ENCODE measurements around the gene GNL3.

GNL3 gene

DNA sequence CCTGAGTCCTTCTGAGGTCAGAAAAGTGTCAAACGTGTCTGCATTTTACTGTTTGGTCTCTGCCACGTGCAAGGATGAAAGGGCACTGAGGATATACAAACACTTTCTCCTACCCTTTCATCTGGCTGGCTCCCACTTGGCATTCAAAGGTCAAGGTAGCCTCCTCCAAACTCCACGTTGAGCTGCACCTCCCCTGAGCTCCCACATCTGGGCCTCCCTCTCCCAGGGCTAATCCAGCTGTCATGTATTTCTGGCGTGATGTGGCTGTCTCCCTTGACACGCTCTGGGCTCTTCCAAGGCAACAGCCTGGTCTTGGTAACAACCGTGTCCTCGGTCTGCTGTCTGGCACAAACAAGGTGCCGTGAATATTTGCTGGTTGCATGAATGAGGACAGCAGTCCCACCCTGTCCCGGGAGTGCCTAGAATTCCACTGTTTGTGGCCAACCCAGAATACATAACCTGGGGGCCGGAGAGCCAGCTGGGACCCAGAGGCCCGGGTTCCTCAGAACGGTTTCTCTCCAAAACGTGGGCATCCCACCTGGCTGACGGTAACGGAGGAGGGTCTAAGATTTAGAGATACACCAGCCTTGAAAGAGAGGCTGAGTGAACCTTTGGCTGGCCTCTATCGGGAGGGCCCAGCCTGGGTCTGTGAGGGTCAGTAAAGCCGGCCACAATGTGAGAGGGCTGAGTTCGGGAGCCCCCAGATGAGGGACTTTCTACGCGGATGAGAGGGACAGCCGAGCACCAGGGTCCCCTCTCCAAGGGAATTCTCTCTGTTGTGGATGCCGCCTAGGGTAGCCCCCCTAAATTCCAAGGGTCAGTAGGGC, 19.0 kb downstream of the GNL3 start:
- TF ChIP-seq FOXP2 (optimal IDR thresholded peaks at IDR 0.05; ENCODE audit: borderline replicate concordance, extremely low read depth, extremely low read length, insufficient read depth) (no peak), TAF1 (IDR thresholded peaks at IDR 0.05; ENCODE audit: borderline replicate concordance, insufficient read depth, low read length) (no peak), SIN3A (IDR thresholded peaks at IDR 0.05; ENCODE audit: borderline replicate concordance, insufficient read depth, low read length) (no peak), POLR2AphosphoS5 (IDR thresholded peaks at IDR 0.05; ENCODE audit: low read depth, low read length) (no peak)
- TF ChIP-seq, protein P1, sequence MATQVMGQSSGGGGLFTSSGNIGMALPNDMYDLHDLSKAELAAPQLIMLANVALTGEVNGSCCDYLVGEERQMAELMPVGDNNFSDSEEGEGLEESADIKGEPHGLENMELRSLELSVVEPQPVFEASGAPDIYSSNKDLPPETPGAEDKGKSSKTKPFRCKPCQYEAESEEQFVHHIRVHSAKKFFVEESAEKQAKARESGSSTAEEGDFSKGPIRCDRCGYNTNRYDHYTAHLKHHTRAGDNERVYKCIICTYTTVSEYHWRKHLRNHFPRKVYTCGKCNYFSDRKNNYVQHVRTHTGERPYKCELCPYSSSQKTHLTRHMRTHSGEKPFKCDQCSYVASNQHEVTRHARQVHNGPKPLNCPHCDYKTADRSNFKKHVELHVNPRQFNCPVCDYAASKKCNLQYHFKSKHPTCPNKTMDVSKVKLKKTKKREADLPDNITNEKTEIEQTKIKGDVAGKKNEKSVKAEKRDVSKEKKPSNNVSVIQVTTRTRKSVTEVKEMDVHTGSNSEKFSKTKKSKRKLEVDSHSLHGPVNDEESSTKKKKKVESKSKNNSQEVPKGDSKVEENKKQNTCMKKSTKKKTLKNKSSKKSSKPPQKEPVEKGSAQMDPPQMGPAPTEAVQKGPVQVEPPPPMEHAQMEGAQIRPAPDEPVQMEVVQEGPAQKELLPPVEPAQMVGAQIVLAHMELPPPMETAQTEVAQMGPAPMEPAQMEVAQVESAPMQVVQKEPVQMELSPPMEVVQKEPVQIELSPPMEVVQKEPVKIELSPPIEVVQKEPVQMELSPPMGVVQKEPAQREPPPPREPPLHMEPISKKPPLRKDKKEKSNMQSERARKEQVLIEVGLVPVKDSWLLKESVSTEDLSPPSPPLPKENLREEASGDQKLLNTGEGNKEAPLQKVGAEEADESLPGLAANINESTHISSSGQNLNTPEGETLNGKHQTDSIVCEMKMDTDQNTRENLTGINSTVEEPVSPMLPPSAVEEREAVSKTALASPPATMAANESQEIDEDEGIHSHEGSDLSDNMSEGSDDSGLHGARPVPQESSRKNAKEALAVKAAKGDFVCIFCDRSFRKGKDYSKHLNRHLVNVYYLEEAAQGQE (IDR thresholded peaks at IDR 0.05; ENCODE audit: insufficient read depth in 1 of 2, low read depth in 2 of 2, low read length in 2 of 2), result no peak

DNA sequence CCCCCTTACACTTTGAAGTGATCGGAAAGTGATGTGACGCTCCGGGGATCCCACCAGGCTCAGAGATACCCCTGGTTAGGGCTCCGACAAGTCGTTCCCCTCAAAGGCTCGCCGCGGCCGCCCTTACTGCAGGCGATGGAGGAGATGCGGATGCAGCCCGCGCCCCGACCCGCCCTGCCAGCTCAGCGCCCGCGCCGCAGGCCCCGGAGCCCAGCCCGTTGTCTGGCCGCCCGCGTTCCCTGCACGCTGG, 19.5 kb downstream of the GNL3 start:
- no peak for TF ChIP-seq TAF1 (IDR thresholded peaks at IDR 0.05; ENCODE audit: borderline replicate concordance, insufficient read depth, low read length)
- no peak for TF ChIP-seq SIN3A (IDR thresholded peaks at IDR 0.05; ENCODE audit: borderline replicate concordance, insufficient read depth, low read length)
- TF ChIP-seq, protein P1 (IDR thresholded peaks at IDR 0.05; ENCODE audit: insufficient read depth in 1 of 2, low read depth in 2 of 2, low read length in 2 of 2), result no peak
- TF ChIP-seq FOXP2 (optimal IDR thresholded peaks at IDR 0.05; ENCODE audit: borderline replicate concordance, extremely low read depth, extremely low read length, insufficient read depth), result no peak
- TF ChIP-seq POLR2AphosphoS5 (IDR thresholded peaks at IDR 0.05; ENCODE audit: low read depth, low read length), result no peak

DNA sequence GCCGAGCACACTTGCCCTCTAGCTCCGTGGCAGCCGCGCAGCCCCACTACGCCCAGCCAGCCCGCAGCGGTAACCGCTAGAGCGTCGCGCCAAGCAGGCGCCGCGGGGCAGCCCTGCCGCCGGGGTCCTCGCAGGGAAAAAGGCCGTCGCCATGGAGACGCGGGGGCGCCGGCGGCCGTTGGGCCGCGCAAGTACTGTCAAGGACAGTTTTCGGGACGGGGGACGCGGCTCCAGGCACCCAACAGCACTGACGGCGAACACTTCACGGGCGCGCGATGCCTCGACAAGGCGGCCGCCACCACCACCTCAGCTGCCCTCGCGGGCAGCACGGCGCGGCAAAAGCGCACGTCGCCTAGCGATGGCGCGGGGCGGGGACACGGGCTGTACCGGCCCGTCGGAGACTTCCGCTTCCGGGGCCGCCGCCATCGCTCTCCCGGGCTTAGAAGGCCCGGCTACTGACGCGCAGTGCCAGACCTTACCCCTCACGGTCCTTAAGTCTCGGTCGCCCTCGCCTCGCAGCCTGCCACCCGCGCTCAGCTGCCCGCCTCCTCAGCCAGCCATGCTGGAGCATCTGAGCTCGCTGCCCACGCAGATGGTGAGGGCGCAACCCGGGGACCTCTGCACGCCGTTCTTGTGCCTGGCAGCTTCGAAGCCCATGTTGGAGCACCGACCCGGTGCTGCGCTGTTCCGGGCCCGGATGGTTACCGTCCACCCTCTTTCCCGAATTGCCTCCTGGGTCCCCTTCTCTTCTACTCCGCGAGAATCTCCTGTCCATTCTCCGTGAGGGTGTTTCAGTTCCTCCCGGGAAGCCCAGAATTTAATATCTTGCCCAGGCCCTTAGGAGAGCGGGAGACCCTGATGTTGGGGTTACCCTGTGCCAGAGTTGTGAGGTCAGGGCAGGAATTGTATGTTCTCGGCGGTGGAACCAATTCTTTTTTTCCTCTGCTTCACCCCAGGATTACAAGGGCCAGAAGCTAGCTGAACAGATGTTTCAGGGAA, 20.2 kb downstream of the GNL3 start, which contains the start of the genes GLT8D1 and SPCS1:
GLT8D1 (minus strand) TSS at position 104 of the 999 bp plus-strand sequence. CDS start 5,331 bp downstream, outside the sequence.
SPCS1 (plus strand) TSS at position 419 of the 999 bp plus-strand sequence; CDS start at position 560, 141 bp downstream.
- TF ChIP-seq POLR2AphosphoS5 (IDR thresholded peaks at IDR 0.05; ENCODE audit: low read depth, low read length), result peak; percentile 71
- TF ChIP-seq FOXP2 (optimal IDR thresholded peaks at IDR 0.05; ENCODE audit: borderline replicate concordance, extremely low read depth, extremely low read length, insufficient read depth), result peak; percentile 38
- TF ChIP-seq TAF1 (IDR thresholded peaks at IDR 0.05; ENCODE audit: borderline replicate concordance, insufficient read depth, low read length), result peak; percentile 65; the same call in 1 of the 2 replicates
- TF ChIP-seq, protein P1 (IDR thresholded peaks at IDR 0.05; ENCODE audit: insufficient read depth in 1 of 2, low read depth in 2 of 2, low read length in 2 of 2), result 0 out of 4 replicates have a peak, but pooled peaks of 1 of the 2 experiments have one; percentile 6
- TF ChIP-seq SIN3A (IDR thresholded peaks at IDR 0.05; ENCODE audit: borderline replicate concordance, insufficient read depth, low read length), result peak; percentile 91; the same call in 1 of the 2 replicates

DNA sequence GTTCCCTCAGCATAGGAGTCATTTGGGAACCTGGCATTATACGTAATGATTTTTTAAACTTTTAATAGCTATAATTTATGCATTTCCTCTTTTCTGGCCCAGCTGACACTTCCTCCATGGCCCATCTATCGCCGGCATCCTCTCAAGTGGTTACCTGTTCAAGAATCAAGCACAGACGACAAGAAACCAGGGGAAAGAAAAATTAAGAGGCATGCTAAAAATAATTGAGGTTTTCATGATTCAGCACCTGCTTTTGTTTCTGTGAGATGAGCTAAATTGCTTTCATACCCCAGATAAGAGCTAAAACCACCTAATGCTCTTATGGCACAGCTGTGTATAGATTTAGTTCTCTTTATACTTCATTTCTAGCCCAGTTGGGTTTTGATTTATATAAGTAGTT, 21.8 kb downstream of the GNL3 start:
- TF ChIP-seq, protein P1 (IDR thresholded peaks at IDR 0.05; ENCODE audit: insufficient read depth in 1 of 2, low read depth in 2 of 2, low read length in 2 of 2), result no peak
- TF ChIP-seq TAF1 (IDR thresholded peaks at IDR 0.05; ENCODE audit: borderline replicate concordance, insufficient read depth, low read length) (no peak), FOXP2 (optimal IDR thresholded peaks at IDR 0.05; ENCODE audit: borderline replicate concordance, extremely low read depth, extremely low read length, insufficient read depth) (no peak), POLR2AphosphoS5 (IDR thresholded peaks at IDR 0.05; ENCODE audit: low read depth, low read length) (no peak), SIN3A (IDR thresholded peaks at IDR 0.05; ENCODE audit: borderline replicate concordance, insufficient read depth, low read length) (no peak)

All from PFSK-1 (cell line).